ENCODE data around the gene FAM124B.
"Not testable (repeated sequence)": the region's sequence is repeated elsewhere in the genome, so short reads cannot be mapped to it uniquely, and the experiment has no call there.

Gene FAM124B

DNA sequence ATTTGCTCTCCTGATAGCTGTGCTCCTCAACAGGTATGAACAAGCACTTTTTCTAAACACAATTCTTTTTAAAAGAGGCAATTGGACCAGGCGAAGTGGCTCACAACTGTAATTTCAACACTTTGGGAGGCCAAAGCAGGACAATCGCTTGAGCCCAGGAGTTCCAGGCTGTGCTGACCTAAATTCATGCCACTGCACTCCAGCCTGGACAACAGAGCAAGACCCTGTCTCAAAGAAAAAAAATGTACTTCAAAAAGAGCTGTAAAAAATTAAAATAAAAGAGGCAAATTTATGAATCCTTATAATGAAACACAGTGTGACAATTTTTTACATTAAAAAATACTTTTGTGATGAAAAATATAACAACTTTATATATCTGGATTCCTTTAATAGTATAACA is 1.8 kb upstream of the FAM124B start:
- ATAC-seq (ENCODE audit: low read depth) (no peak), DNase-seq (ENCODE audit: low spot score) (no peak)
- Histone ChIP-seq H3K27me3 (ENCODE audit: insufficient read depth, poor library complexity, severe bottlenecking) (no peaks in the 10 kb centered on the region), H3K4me3 (ENCODE audit: severe bottlenecking) (no peak overlapping the region), H3K9me3 (ENCODE audit: severe bottlenecking) (no peaks in the 10 kb centered on the region), H3K4me1 (ENCODE audit: insufficient read depth, poor library complexity, severe bottlenecking) (no peaks in the 10 kb centered on the region), H3K27ac (ENCODE audit: poor library complexity, severe bottlenecking) (no peak overlapping the region), H3K36me3 (ENCODE audit: low read depth) (no peaks in the 10 kb centered on the region)
- TF ChIP-seq, protein P1, sequence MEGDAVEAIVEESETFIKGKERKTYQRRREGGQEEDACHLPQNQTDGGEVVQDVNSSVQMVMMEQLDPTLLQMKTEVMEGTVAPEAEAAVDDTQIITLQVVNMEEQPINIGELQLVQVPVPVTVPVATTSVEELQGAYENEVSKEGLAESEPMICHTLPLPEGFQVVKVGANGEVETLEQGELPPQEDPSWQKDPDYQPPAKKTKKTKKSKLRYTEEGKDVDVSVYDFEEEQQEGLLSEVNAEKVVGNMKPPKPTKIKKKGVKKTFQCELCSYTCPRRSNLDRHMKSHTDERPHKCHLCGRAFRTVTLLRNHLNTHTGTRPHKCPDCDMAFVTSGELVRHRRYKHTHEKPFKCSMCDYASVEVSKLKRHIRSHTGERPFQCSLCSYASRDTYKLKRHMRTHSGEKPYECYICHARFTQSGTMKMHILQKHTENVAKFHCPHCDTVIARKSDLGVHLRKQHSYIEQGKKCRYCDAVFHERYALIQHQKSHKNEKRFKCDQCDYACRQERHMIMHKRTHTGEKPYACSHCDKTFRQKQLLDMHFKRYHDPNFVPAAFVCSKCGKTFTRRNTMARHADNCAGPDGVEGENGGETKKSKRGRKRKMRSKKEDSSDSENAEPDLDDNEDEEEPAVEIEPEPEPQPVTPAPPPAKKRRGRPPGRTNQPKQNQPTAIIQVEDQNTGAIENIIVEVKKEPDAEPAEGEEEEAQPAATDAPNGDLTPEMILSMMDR (IDR thresholded peaks at IDR 0.05; ENCODE audit: poor library complexity, severe bottlenecking) = no peak

DNA sequence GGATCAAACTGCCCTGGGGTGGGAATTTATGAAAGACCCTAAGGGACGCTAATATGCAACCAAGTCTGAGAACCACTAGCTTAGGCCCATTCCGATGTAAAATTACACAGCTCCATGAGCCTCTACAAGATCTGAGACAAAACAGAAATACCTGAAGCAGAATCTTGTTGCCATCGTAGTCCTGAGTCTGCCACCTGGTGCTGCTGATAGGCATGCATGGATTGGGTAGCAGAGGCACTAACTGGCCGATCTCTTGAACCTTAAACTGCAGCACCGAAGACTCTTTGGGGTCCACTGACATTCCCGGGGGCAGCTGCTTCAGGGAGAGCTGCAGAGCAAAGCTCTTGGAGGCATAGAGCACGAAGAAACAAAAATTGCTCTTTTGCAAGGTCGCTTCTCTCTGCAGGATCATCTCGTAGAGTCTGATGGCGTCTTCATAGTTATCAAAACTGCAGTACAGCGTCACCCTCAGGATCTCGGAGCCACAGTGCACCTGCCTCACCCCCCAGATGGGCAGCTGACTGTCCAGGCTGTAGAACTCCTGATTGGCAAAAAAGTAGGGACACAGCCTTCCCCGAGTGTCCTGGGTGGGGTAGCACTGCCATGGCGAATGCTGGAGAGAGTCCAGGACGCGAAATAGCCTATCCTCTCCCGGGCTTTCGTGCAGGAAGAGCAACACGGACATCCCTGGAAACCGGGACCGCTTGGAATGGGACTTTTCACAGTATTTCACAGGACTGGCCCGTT is 848 bp downstream of the FAM124B start:
- H3K36me3 ChIP-seq (ENCODE audit: low read depth) = no peaks in the 10 kb centered on the region
- no peaks in the 10 kb centered on the region for H3K9me3 ChIP-seq (ENCODE audit: severe bottlenecking)
- TF ChIP-seq, protein P1 (IDR thresholded peaks at IDR 0.05; ENCODE audit: poor library complexity, severe bottlenecking) = no peak
- no peak for ATAC-seq (ENCODE audit: low read depth)
- no peaks in the 10 kb centered on the region for H3K27me3 ChIP-seq (ENCODE audit: insufficient read depth, poor library complexity, severe bottlenecking)
- no peak overlapping the region for H3K27ac ChIP-seq (ENCODE audit: poor library complexity, severe bottlenecking)
- H3K4me1 ChIP-seq (ENCODE audit: insufficient read depth, poor library complexity, severe bottlenecking) = no peaks in the 10 kb centered on the region
- DNase-seq (ENCODE audit: low spot score) = no peak
- H3K4me3 ChIP-seq (ENCODE audit: severe bottlenecking) = no peak overlapping the region

DNA sequence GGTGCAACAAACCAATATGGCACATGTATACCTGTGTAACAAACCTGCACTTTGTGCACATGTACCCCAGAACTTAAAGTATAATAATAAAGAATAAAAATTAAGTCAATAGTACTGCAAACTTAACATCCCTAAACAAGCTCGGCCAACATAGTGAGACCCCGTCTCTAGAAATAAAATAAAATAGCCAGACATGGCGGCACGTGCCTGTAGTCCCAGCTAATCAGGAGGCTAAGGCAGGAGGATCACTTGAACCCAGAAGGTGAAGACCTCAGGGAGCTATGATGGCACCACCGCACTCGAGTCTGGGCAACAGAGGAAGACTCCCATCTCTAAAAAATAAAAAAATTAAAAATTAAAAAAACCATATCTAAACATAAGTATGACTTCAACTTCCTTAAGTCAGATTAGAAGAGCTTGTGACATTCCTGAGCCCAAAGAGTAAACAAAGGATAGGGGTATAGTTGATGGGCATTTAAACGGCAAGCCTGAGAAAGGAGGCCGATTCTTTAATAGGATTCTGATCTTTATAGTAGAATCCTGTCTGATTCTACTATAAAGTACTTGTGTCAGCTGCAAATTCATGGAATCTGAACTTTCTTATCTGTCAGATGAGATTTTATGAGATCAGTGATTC is 1.6 kb downstream of the FAM124B start:
- Histone ChIP-seq H3K27me3 (ENCODE audit: insufficient read depth, poor library complexity, severe bottlenecking) (no peaks in the 10 kb centered on the region), H3K27ac (ENCODE audit: poor library complexity, severe bottlenecking) (no peak overlapping the region), H3K36me3 (ENCODE audit: low read depth) (no peaks in the 10 kb centered on the region), H3K4me1 (ENCODE audit: insufficient read depth, poor library complexity, severe bottlenecking) (no peaks in the 10 kb centered on the region), H3K4me3 (ENCODE audit: severe bottlenecking) (no peak overlapping the region), H3K9me3 (ENCODE audit: severe bottlenecking) (no peaks in the 10 kb centered on the region)
- TF ChIP-seq, protein P1 (IDR thresholded peaks at IDR 0.05; ENCODE audit: poor library complexity, severe bottlenecking) = no peak
- DNase-seq (ENCODE audit: low spot score) (no peak), ATAC-seq (ENCODE audit: low read depth) (no peak)

DNA sequence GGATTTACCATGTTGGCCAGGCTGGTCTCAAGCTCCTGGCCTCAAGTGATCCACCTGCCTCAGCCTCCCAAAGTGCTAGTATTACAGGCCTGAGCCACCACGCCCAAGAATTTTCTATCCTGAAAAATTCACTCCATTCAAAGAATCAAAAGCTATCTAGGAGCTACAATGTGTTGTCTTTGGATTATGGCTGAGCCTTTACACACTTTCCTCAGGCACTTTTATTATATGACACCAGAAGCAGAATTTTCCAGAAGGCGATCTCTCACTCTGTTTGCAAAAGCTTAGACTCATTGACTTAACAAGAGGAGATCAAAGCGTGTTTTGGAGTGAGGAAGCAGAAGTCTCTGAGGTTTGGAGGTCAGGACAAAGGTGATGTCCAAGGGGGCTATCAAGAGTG is 3.6 kb downstream of the FAM124B start:
- Histone ChIP-seq H3K9me3 (ENCODE audit: severe bottlenecking) (no peaks in the 10 kb centered on the region), H3K27me3 (ENCODE audit: insufficient read depth, poor library complexity, severe bottlenecking) (no peaks in the 10 kb centered on the region), H3K4me1 (ENCODE audit: insufficient read depth, poor library complexity, severe bottlenecking) (no peaks in the 10 kb centered on the region), H3K27ac (ENCODE audit: poor library complexity, severe bottlenecking) (no peak overlapping the region), H3K4me3 (ENCODE audit: severe bottlenecking) (no peak overlapping the region), H3K36me3 (ENCODE audit: low read depth) (no peaks in the 10 kb centered on the region)
- DNase-seq (ENCODE audit: low spot score) = no peak
- TF ChIP-seq, protein P1 (IDR thresholded peaks at IDR 0.05; ENCODE audit: poor library complexity, severe bottlenecking) = no peak
- no peak for ATAC-seq (ENCODE audit: low read depth)

DNA sequence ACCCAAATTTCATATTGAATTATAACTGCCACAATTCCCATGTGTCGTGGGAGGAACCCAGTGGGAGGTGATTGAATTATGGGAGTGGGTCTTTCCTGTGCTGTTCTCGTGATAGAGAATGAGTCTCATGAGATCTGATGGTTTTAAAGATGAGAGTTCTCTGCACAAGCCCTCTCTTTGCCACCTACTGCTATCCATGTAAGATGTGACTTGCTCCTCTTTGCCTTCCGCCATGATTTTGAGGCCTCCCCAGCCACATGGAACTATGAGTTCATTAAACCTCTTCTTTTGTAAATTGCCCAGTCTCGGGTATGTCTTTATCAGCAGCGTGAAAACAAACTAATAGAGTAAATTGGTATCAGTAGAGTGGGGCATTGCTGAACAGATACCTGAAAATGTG is 4.8 kb downstream of the FAM124B start:
- not testable (repeated sequence) for H3K27me3 ChIP-seq (ENCODE audit: insufficient read depth, poor library complexity, severe bottlenecking); H3K9me3 ChIP-seq (ENCODE audit: severe bottlenecking); DNase-seq (ENCODE audit: low spot score); H3K27ac ChIP-seq (ENCODE audit: poor library complexity, severe bottlenecking); H3K4me3 ChIP-seq (ENCODE audit: severe bottlenecking); ATAC-seq (ENCODE audit: low read depth); H3K4me1 ChIP-seq (ENCODE audit: insufficient read depth, poor library complexity, severe bottlenecking); H3K36me3 ChIP-seq (ENCODE audit: low read depth)

Measured in RWPE2 (cell line).